Occipital lobe (tissue), 2 donors: ENCODE measurements around the gene YRDC. TPM values are rescaled to one million over a fixed set of nuclear protein-coding genes. Genes with fewer than 3 reads are reported as not detected.

Experiments used
- DNase-seq: peaks from one replicate; lab custom pipeline; 2025; lab: John Stamatoyannopoulos, UW
- total RNA-seq: library from RNA; depleted of rRNA; stranded (reverse); fragments of >200 nt; gene quantifications from one replicate; pipeline ENCODE4 v1.2.3, GENCODE V29; 2014

The YRDC gene
- total RNA-seq, 1 donor from 2014 or later: 14.3 TPM

DNA sequence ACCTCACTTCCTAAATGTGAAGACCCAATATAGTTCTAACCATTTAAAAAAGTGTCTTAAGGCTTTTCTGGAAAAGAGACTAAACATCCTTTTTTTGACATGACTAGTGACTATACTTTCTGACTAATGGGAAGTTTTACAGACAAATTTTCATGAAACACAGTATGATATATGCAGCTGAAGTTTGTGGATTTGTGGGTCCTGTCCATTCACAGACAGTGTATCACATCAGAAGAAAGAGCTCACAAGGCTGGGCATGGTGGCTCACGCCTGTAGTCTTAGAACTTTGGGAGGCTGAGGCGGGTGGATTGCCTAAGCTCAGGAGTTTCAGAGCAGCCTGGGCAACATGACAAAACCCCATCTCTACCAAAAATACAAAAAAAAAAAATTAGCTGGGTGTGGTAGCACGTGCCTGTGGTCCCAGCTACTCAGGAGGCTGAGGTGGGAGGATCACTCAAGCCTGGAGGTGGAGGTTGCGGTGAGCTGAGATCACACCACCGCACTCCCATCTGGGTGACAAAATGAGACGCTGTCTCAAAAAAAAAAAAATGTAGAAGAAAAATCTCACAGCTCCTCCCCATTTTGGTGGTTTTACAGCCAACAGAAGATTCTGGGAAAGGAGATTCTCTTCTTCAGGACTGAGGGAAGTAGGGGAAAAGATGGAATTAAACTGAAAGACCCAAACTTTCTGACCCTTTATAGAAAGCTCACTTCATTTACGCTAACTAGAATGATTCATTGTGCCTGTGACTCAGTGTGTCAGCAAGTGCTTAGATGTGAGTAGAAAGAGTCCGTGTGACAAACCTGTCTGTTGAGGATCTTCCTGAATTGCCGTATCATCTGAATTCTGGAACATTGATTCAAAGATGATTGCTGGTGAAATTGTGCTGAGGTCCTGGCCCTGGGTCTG is 15.2 kb upstream of the YRDC start:
- DNase-seq: no peak

DNA sequence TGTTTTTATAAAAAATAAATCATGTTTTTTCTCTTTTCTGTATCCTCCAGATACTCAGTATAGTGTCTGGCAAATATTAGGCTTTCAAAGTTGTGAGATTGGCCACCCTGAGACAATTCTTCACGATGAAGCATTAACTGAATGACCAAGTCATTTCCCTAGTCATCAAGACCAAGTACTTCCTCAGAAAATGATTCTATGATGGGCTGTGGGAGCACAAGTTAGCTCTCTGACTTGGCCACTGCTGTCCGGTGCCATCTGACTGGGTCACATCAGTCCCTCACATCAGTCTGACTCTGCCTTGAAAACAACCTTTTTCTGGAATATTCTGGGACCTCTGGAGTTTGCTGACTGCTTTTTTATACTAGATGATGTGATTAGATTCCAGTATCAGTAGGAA is 13.5 kb upstream of the YRDC start:
- DNase-seq: no peak

DNA sequence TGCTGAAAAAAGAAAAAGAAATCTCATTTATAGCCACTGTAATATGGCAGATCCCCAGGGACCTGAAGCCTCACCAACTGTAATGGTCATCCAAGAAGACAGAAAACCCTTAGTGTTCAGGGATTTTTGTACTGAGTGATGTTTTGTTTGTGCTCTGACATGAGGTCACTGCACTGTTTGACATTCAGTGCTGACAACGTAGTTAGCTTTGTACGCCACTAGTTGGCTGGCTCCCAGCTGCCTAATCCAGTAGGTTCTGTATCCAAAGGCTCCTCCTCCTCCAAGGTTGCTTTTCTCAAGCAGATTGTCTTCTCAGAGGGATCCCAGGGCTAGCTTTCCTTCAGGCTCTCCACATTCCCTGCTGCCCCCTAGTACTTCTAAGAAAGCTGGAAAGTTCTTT is 9.5 kb upstream of the YRDC start:
- DNase-seq: peak; percentile 13

DNA sequence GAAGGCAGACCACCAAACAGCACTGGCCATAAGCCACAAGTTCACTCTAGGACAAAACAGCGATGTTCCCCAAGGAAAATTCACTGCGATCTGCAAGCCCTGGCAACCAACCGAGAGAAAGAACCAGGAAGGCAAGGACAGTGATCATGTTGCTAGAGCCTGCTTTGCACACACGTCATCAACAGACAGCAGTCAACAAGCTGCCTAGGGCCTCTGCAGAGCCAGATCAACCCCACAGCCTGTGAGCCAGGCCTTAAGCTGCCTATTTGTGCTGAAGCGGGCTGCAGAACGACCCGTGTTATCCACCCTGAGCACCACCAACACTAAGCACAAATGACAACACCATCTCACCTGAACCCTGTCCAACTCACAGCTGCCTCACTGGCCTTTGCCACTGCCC is 6.2 kb upstream of the YRDC start:
- DNase-seq: no peak

DNA sequence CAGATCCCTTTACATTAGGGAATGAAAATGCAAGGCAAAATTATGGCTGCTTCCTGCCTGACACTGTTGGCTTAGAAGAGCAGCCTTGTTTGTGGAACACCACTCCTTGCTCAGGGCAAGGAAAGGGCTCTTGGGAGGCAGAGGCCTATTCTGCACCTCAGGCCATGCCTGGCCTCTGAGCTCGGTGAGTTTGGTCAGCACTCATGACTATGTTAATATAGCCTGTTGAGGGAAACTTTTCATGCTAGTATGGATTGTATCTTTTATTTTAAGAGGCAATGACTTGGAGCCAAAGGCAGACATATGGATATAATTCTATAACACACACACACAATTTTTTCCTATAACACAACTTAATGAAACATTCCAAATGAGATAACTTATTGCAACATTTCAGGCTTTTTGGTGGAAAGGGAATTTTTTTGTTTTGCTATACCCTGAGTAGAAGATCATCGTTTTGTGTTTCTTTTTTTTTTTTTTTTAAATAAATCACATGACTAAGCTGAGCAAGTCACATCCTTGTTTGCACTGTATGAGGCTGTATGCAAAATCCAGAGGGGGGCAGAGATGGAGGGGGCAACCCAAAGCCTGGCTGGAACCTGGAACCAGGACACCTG is 5.6 kb upstream of the YRDC start:
- DNase-seq: no peak

DNA sequence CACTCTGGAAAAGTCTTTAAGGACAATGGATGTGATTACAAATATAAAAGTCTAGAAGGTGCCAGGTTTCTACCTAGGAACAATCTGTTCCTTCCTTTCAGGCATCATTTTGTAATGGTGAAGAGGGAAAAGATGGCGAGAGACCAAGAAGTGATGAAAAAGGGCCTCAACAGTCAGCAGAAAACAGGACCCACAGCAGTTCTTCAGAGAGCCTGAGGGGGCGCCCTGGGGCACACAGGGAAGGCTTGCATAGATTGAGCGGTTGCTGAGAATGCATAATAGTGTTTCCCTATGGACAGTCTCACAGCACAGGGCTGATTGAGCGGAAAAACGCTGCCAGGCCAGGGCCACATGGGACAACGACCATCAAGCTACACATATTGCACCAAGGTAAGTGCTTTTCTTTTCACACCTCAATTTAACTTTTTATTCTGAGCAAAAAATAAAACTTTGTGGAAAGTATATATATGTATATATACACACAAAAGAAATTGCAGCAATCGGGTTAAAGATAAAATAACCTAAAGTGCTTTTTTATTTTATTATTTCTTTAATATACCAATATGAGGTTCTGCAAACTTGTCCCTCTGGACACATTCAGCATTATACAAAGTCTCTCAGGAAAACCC is 3.1 kb upstream of the YRDC start:
- no peak for DNase-seq

DNA sequence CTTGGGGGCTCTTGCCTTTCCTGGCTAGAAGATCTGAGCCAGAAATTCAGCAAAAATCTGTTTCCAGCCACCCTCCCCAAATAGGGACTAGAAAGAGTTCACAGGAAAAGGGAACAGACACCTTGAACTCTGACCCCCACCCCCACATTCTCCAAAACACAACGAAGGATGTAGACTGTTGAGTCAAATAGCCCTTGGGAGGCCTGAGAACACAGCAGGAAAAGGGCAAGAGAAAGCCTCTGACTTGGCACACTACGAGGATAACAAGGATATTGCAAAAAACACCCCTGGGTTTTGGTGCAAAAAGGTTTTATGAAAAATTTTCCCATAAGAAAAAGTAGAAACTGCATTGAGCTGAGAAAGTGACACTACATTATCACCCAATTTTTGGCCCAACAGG is 1.9 kb upstream of the YRDC start:
- no peak for DNase-seq

DNA sequence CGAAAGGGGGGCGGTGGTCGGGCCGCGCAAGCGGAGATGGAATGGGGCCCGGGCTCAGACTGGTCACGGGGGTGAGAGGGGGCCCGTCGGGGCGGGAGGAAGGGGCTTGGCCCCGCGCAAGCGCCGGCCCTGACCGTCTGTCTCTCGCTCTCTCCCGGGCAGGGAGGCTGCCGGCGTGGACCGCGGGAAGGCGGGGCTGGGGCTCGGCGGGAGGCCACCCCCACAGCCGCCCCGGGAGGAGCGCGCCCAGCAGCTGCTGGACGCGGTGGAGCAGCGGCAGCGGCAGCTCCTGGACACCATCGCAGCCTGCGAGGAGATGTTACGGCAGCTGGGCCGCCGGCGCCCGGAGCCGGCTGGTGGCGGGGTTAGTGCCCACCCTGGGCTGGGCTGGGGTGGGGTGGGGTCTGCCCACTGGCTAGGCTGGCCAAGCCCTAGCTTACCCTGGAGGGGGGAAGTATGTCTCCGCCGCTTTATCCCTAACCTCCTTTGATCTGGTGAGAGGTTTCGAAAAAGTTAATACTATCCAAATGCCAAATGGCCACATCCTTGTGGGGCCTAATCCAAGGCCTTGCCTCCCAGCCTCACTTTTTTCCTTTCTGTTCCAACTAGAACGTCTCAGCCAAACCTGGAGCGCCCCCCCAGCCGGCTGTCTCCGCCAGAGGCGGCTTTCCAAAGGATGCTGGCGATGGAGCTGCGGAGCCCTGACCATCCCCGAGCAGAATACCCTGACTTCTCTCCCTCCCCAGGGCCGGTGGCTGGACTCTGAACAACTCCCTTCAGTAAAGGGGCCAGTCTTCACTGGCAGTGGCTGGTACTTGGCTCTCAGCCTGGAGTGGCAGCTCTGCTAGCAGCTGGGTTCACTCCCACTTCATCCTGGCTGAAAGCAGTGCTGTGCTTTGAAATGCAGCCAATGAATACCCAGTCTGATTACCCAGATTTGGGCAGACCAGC is 636 bp upstream of the YRDC start:
- peak; percentile 83 for DNase-seq

DNA sequence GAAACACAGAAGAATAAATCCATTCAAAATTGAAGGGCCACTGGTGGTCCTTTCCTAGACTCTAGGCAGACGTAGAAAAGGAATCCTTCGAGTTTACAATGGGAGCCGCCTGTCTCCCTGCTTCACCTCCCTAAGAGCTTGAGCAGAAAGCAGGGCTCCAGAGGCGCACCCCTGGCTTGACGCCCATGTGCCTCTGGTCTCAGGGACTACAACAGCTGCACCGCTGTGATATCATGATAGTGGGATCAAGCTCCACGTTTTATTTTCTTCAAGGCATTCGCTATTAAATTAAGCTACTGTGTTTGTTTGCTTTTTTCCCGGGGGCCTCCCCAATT is 821 bp downstream of the YRDC start:
- no peak for DNase-seq

DNA sequence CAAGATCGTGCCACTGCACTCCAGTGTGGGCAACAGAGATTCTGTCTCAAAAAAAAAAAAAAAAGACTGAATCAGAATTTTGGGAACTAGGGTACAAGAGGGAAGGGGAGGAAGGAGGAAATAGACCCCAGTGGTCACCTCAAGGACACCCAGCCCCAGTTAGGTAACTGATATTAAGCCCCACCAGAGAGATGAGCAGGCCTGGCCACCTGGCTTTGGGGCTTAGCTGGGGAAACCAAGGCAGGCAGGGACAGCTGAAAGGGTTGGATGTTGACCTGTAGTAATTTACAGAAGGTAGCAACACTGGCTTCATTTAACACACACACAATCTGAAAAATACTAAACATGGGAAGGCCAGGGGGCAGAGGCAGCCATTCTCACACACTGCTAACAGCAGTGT is 5.6 kb downstream of the YRDC start:
- DNase-seq: no peak

DNA sequence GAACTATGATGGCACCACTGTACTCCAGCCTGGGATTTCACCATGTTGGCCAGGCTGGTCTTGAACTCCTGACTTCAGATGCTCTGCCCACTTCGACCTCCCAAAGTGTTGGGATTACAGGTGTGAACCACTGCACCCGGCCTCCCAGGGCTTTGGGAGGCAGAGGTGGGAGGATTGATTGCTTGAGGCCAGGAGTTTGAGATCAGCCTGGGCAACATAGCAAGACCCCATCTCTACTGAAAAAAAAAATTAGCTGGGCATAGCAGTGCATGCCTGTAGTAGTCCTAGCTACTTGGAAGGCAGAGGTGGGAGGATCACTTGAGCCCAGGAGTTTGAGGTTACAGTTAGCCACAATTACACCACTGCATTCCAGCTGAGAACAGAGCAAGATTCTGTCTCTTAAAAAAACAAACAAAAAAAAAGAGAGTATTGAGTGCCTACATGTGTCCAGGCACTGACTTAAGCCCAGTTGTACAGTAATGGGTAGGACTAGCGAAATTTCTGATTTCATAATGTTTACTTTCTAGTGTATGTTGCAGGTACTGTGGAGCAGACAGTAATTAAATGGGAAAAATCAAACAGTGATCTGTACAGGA is 10.2 kb downstream of the YRDC start:
- no peak for DNase-seq

DNA sequence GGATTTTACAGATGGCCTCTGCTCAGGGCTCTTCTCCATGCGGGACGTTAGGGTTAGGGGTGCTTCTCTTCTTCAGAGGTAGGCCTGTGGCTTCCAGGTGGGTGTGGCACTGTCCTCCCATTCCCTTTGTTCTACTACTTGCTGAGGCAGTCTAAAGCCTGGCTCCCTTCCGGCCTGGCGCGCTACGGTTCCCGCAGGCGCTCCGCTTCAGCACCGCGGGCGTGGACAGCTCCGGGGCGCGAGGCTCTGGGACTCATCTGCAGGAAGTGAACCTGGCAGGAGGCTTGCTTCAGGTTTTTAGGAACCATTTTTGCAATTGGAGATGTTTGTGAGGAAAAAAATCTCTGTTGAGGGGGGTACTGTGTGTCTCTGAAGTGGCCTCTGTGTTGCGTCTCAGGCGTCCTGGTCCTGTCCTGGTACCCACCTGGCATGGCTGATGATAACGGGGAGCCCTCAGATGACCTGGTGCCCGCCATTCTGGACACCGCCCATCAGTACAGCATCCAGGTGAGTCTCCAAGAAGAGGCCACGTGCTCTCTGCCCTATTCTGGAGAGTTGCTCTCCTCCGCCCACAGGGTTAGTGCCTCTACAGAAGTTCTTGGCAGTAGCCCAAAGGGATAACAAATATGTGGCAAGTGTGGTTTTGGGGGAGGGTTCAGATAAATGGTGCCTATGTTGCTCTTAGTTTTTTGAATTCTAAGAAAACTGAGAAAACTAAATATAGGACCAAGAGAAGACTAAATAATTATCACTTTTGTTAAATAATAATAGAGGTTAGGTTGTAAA is 12.5 kb downstream of the YRDC start:
- no peak for DNase-seq

DNA sequence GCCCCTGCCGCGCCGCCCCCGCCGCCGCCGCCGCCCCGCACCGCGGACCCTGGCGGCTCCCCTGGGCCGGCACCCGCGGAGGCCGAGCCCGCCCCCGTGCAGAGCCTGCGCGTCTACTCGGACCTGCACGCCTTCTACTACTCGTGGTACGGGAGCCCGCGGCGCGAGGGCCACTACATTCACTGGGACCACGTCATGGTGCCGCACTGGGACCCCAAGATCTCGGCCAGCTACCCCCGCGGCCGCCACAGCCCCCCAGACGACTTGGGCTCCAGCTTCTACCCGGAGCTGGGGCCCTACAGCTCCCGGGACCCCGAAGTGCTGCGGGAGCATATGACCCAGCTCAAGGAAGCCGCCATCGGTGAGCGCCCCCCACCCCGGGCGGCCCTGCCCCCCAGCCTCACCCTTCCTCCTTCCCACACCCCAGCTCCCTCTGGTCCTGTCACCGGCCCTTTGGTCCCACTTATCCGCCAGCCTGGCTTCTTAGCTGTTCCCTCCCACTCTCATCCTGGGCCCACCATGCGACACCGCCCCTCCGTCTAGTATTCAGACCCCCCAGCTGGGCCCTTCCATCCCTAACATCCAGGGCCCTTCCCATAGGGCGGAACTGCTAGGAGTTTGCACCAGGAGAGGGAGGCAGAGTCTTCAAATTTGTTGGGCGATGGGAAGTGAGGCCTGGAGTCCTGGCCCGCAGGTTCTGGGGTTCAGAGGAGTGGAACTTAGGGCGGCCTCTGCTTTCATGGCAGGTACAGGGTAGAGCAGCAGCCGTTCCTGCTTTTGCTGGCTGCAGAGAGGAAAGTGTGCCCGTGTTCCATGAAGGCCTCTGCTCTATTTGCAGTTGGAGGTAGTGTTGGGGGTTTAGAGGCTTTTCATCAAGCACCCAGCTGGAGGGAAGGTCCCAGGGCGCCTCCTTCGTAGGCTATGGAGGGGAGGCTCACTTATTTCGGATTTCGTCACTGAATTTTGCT is 13.4 kb downstream of the YRDC start:
- no peak for DNase-seq

DNA sequence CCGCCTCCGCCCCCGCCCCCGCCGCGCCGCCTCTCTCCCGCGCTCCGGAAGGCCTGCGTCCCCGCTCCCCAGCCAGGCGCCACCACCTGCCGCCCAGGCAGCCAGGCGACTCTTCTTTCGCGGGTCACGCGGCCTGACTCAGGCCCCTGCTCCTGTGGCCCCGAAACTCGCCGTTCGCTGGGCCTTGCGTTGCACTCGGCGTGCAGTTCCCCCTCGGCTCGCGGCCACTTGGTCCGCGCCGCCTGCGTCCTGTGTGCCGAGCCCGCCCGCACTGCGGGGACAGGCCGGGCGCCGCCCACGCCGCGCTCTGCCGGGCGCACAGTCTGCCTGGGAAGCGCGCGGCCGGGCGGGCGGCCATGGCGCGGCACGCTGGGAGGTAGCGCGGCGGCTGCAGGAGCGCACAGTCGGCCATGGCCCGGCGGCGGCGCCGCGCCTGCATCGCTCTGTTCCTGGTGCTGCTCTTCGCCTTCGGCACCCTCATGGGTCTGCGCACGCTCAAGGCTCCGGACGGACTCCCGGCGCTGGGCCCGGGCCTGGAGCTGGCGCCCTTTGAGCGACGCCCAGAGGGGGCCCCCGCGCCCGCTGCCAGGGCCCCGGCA is 14.1 kb downstream of the YRDC start, which contains the start of gene MANEAL:
TSS of gene MANEAL (plus strand) at position 75 of the 599 bp plus-strand sequence. CDS start at position 411, 336 bp downstream.
- DNase-seq: peak; percentile 63

DNA sequence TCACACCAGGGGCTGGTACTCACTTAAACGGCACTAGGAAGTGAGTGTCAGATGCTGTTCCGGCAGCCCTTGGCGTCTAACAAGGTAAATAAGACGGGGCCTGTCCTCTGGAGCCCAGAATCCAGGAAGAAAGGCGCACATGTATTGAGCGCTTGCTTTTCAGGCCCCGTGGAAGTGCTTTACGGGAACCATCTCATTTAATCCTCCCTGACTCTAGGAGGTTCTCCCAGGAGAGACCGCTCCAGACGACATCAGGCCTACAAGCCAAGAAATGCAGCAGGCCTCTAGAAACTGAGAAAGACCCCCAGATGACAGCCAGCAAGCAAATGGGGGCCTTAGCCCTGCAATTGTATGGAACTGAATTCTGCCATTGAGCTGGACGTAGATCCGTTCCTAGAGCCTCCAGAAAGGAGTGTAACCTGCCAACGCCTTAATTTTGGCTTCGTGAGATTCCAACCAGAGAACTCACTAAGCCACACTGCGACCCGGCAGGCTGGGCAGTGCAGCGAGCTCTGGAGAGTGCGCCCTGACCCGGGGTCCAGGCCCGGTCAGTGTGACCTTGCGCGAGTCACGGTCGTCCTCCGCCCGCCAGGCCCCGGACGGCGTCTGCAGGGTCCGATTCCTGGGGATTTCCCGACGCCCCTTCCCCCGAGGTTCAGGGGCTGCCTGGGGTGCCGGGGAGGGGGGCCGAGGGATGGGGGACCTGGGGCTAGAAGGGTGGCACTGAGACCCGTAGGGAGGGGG is 14.9 kb downstream of the YRDC start:
- DNase-seq: no peak

DNA sequence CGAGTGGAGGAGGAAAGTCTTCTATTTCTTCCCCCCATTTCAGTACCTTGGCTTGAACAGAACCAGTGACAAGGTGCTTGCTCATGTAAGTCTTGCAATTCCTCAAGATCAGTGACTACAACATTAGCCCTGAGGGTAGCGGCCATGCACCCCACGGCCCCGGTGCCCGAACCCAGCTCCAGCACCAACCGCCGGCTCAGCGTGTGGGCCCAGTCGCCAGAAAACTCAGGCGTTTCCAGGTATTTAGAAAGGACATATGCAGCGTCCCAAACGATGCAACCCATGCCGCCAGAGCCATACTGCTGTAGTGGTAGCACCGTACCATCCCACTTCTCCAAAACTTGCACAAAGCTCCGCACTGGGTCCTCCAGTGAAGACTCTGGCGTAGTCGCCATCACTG is 25.5 kb downstream of the YRDC start:
- no peak for DNase-seq

DNA sequence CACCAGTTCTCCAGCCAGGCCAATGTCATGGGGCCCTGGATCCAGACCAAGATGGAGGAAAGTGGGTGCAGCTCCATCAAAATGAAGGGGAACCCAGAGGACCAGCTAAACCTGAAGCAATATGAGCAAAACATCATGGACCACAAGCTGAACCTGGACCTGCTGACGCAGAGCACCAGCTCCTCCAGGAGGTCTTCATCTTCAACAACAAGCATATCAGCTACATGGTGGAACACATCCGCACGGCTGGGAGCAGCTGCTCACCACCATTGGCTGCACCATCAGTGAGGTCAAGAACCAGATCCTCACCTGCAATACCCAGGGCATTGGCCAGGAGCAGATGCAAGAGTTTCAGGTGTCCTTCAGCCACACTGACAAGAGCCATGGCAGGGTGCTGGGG is 29.4 kb downstream of the YRDC start:
- no peak for DNase-seq

DNA sequence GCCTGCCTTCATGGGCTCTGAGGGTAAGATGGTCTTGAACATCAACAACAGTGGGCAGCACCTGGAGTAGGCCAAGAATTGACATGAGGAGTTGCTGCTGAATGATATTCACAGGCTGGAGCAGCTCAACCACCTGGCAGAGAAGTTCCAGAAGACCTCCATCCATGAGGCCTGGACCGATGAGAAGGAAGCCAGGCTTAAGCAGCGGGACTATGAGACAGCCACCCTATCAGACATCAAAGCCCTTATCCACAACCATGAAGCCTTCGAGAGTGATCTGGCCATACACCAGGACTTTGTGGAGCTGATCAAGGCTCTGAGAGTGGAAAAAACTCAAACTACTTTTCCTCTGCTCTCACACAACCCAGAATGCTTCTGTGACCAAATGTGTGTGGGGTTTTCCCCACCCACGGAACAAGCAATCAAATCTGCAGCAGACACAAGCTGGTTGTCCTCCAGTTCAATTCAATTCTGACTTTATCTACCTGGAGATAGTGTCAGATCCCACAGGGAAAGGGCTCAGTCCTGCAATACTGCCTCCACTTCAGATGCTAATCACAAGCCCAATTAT is 31.0 kb downstream of the YRDC start:
- no peak for DNase-seq
